GM15510 (cell line): ENCODE measurements around the gene ZNF548.

Experiments used
- POLR2A ChIP-seq: IDR thresholded peaks from 3 replicates; pipeline ENCODE4 v1.6.1; 2011; ENCODE audit warnings: borderline replicate concordance; ENCODE audit not compliant: insufficient read length; ENCODE audit errors: extremely low read depth

Gene ZNF548

DNA sequence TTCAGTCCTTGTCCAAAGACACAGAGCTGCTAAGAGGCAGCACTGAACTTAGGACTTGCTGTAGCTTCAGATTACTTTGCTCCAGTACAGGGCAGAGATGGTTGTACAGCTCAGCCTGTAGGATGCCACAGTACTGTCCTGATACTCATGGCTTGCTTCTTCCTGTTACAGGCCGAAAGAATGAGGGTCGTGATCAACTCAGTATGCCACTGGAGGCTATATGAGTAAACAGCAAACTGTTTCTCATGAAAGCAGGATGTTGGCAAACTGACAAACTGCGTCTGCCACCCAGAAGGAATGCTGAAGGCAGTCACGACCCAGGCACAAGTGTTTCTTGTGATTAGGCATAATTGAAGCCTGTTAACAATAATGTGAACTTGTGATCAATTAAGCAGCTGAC lies 48.3 kb downstream of the ZNF548 start:
- TF ChIP-seq POLR2A: no peak

GRCh38 chr19:57438925-57439324 lies 49.3 kb downstream of the ZNF548 start:
- TF ChIP-seq POLR2A: no peak

GRCh38 chr19:57441979-57442752 lies 52.5 kb downstream of the ZNF548 start:
- TF ChIP-seq POLR2A: no peak

GRCh38 chr19:57443121-57443696 lies 53.6 kb downstream of the ZNF548 start:
- no peak for TF ChIP-seq POLR2A

DNA sequence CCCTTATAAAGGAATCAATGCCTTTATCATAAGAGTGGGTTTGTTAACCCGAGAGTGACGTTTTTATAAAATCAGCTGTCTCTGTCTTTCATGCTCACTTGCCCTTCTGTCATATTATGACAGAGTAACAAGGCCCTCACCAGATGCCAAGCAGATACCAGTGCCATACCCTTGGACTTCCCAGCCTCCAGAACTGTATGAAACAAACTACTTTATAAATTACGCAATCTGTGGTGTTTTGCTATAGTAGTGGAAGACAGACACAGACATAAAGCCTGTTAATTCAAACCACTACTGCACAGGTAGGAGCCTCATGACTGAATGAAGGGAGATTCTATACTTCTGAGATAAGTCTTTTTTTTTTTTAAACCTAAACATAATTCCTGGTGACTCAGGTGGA lies 62.7 kb downstream of the ZNF548 start:
- no peak for TF ChIP-seq POLR2A
